NCI-H1092 treated with DMSO at 0.1 percent for 48 hours (cell line): ENCODE data around the gene TBCK.
A peak's percentile ranks its signal among the peaks of the same experiment; 100 is the strongest.
"Not testable (repeated sequence)": the region's sequence is repeated elsewhere in the genome, so short reads cannot be mapped to it uniquely, and the experiment has no call there.

Experiments used
- DNase-seq: peaks from one replicate; lab custom pipeline; 2025; lab: John Stamatoyannopoulos, UW

TBCK gene

GRCh38 chr4:106321168-106321567 lies 5.2 kb upstream of the TBCK start:
- DNase-seq, result not testable (repeated sequence)

- DNase-seq, result no peak
Observed at GRCh38 chr4:106320235-106320634, 4.2 kb upstream of the TBCK start.

GRCh38 chr4:106318511-106318910 lies 2.5 kb upstream of the TBCK start:
- DNase-seq, result no peak

- no peak for DNase-seq
Observed at GRCh38 chr4:106317815-106318214, 1.8 kb upstream of the TBCK start.

- peak; percentile 33 for DNase-seq
Observed at GRCh38 chr4:106316773-106317409, 882 bp upstream of the TBCK start.

GRCh38 chr4:106315476-106315967 lies 487 bp downstream of the TBCK start:
- peak; percentile 60 for DNase-seq

GRCh38 chr4:106314960-106315359 lies 1.0 kb downstream of the TBCK start:
- DNase-seq, result no peak

GRCh38 chr4:106312997-106313522 lies 2.9 kb downstream of the TBCK start:
- no peak for DNase-seq

GRCh38 chr4:106312377-106312776 lies 3.6 kb downstream of the TBCK start:
- no peak for DNase-seq

GRCh38 chr4:106306561-106306960 lies 9.4 kb downstream of the TBCK start:
- DNase-seq, result no peak

GRCh38 chr4:106305435-106306055 lies 10.5 kb downstream of the TBCK start:
- DNase-seq, result no peak

- no peak for DNase-seq
Observed at GRCh38 chr4:106304632-106305031, 11.4 kb downstream of the TBCK start.

GRCh38 chr4:106303548-106304281 lies 12.3 kb downstream of the TBCK start:
- no peak for DNase-seq

GRCh38 chr4:106302062-106302438 lies 14.0 kb downstream of the TBCK start:
- no peak for DNase-seq

- DNase-seq, result no peak
Observed at GRCh38 chr4:106301393-106302061, 14.5 kb downstream of the TBCK start.

GRCh38 chr4:106299977-106300376 lies 16.0 kb downstream of the TBCK start:
- DNase-seq, result no peak

GRCh38 chr4:106297245-106298035 lies 18.6 kb downstream of the TBCK start:
- DNase-seq, result no peak

GRCh38 chr4:106294062-106294461 lies 21.9 kb downstream of the TBCK start:
- no peak for DNase-seq

- no peak for DNase-seq
Observed at GRCh38 chr4:106291678-106292077, 24.3 kb downstream of the TBCK start.

- DNase-seq, result no peak
Observed at GRCh38 chr4:106289737-106290136, 26.3 kb downstream of the TBCK start.

GRCh38 chr4:106287353-106287969 lies 28.5 kb downstream of the TBCK start:
- no peak for DNase-seq
